IPS-NIHi7 (cell line): ENCODE data around the gene DDIAS.
"Not testable (repeated sequence)": the region's sequence is repeated elsewhere in the genome, so short reads cannot be mapped to it uniquely, and the experiment has no call there.

ENCODE experiments used
- DNase-seq: peaks from one replicate; pipeline ENCODE4 v3.0.0; 2012; ENCODE audit warnings: mixed read lengths; ENCODE audit errors: extremely low spot score

DDIAS gene

DNA sequence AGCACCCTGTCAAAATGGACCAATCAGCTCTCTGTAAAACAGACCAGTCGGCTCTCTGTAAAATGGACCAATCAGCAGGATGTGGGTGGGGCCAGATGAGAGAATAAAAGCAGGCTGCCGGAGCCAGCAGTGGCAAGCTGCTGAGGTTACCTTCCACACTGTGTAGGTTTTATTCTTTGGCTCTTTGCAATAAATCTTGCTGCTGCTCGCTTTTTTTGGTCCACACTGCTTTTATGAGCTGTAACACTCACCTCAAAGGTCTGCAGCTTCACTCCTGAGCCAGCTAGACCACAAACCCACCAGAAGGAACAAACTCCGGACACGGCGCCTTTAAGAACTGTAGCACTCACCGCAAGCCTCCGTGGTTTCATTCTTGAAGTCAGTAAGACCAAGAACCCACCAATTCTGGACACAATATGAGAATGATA, 70.0 kb downstream of the DDIAS start:
- DNase-seq = not testable (repeated sequence)

DNA sequence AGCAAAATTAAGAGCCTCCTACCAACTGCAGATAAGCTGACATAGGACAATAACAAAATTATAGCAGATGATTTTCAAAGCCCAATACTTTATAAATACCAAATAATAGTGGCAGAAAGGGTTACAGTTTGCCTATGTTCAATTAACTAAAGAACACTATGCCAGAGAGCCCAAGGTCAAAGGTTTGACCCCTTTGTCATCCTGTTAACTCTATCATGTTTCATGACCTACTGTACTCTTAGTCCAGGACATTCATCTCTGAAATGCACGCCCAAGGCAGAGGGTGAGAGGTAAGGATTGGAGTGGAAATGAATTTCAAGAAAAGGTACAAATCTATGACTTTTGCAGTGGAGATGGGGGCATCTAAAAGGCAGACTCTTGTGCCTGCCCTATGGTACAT, 70.6 kb downstream of the DDIAS start:
- no peak for DNase-seq

DNA sequence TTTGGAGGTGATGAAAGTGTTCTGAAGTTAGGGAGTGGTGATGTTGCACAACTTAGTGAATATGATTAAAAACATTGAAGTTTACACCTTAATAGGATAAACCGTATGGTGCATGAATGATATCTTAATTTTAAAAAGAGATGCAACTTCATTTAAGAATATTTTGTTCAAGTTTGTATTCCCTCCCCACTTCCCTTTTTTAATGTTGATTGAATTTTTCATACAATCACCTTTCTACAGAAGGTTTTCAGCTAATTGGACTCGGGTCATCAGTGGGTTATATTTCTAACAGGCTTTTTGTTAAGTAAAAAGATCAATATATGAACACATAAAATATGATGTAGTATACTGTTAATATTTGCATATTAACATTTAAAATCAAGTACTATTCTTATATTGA, 72.6 kb downstream of the DDIAS start:
- DNase-seq = no peak

DNA sequence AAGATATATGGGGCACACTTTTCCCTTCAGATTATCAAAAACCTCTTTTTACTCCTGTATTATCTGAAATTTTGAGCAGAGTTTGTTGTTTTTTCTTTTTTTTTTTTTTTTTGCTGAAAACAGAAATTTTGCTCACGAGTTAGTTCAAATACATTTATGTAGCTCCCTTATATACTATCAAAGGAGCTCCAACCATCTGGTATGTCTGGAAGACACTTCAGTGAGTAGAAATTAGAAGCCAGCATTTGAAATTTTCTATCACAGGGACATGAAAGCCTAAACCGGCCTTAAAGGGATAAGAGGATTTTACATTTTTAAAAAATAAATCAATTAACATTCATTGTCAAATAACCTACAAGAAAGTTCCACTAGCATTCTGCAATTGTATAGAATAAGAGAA, 73.3 kb downstream of the DDIAS start:
- no peak for DNase-seq

DNA sequence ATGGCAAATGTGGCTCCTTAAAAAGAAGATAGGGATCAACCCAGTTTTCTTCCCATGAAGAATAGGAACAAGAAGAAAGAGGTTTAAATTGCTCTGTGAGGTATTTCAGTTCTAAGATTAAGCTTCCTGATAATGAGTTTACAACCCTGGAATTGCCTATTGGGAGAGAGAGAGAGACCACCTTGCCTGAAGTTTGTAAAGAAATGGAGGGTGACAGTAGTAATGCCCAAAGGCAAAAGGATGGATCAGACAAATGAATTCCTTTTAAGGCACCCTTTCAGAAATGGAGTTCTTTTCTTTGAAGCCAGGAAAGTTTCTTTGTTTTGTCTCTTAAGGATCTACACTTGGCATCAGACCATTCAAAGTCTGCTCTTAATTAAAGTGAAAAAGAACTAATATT, 74.3 kb downstream of the DDIAS start:
- no peak for DNase-seq

DNA sequence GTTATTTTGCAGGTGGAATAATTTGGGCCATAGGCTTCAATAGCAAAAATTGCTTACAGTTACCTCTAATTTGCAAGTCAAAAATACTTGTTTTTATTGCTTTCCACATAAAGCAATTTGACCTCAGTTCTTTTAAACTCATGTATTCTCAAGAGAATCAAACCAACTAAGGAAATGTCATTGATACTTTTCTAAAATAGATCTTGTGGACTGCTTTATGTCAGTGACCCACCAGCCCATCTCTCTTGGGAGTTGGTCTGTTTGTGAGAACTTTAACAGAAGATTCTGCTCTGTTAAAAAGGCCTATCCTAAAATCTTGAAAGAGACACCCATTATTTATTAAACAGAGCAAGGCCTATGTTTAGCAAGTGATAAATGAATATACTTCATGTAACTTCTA, 75.2 kb downstream of the DDIAS start:
- DNase-seq = no peak

DNA sequence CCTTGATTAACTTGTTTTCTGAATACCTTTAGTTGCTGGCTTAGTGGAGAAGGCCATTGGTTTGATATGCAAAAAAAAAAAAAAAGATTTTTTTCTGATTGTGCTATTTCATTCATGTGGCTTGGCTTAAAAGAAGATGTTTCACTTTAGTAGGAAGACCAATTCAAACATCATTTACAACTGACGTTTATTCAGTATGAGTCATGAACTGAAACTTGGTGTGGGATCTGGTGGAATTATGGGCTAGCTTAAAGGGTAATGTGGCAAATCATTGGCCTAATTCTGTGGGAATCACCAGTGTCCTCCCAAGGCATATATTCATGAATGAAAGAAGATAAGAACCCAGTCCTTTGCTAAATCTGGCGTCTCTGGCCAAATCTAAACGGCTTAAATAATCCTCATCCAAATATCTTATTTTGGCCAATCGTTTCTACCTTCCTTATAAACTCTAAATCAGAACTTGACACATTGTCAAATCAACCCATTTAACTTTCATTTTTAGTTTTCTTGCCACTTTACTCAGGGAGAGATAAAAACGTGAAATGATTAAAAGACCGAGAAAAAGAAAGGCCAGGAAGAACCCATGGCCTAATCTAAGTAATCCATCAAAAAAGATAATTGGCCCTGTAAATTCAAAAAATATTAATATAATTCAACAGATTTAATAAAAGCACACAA, 77.0 kb downstream of the DDIAS start:
- DNase-seq = no peak

DNA sequence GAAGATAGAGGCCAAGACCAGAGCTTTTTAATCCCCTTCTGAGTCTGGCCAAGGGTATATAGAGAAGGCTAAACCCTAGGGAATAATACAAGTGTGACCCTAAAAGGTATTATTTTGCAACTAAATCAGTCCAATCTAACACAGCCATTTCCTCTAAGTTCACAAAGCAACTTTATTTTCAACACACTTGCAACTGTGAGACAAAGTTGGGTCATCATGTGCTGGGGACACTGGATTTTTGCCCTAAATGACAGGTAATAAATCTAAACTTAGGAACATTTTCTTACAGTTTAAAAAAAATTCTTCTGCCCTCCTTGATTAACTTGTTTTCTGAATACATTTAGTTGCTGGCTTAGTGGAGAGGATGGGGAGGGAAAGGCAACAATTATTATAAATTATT, 78.3 kb downstream of the DDIAS start:
- no peak for DNase-seq

DNA sequence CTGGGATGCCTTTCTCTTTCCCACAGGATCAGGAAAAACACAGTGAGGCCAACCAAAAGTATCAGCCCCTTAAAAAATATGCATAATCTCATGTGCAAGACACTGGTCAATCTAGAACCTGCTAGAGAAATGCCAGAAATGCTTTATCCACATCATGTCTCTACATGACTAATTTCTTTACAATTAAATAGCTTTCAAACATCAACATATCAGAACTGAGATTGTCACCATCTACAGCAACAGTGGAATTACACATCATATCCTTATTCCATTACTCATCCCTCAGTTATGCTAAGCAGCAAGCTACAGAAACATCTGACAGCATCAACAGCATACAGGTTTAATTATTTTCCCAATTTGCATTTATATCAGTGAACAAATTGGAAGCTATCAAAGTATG, 78.8 kb downstream of the DDIAS start:
- DNase-seq = no peak

DNA sequence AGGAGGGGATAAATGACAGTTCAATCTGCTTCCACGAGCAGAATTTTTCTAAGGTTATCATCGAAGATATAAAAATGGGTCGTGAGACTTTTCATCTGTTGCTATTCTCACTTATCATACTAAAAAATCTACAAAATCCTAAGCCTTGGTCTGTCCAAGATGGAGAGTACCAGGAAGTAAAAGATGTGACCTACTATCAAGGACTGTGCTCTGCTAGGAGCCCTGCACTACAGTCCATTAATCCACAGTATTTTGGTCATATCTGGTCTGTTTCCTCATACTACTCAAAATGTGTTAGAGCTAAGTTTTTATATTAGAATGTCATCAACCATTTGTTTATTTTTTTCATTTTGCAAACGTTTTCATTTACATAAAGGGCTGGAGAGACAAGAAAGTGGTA, 79.4 kb downstream of the DDIAS start:
- no peak for DNase-seq

DNA sequence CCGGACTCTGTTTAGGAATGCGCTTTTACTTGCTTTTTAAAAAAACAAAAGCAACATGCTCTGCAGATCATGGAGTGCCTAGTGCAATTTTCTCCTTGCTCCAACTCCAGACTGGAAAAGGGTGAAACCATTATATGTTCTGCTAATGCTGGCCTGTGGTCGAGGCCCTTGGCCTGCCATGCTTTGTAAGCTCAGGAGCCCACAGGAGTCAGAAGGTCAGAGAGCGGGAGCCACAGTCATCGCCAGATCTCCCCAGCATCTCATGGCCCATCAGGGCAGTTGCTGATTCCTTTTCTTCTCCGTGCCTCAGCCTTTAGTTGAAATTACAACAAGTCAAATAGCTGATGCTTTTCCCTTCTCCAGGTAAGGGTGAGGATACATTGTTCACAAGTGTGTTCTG, 80.3 kb downstream of the DDIAS start:
- no peak for DNase-seq
